Progenitor cell of endocrine pancreas (in vitro differentiated cells): ENCODE data around the gene ISCU. TPM values are rescaled to one million over a fixed set of nuclear protein-coding genes. Genes with fewer than 3 reads are reported as not detected.
"Not testable (repeated sequence)": the region's sequence is repeated elsewhere in the genome, so short reads cannot be mapped to it uniquely, and the experiment has no call there.

Experiments
- DNase-seq: peaks from one replicate; pipeline ENCODE4 v3.0.0; 2021; ENCODE audit warnings: low spot score; ENCODE audit not compliant: unreplicated experiment
- H3K27ac Mint-ChIP-seq: 2 replicates; pipeline ENCODE4 v1.8.0; 2021; ENCODE audit warnings: mild to moderate bottlenecking, moderate library complexity, mixed read lengths
- H3K27me3 Mint-ChIP-seq: 2 replicates; pipeline ENCODE4 v1.8.0; 2021; ENCODE audit warnings: mixed read lengths
- H3K36me3 Mint-ChIP-seq: 2 replicates; pipeline ENCODE4 v1.8.0; 2022; ENCODE audit warnings: mixed read lengths; ENCODE audit not compliant: insufficient read depth
- H3K4me1 Mint-ChIP-seq: 2 replicates; pipeline ENCODE4 v1.8.0; 2021; ENCODE audit warnings: low read depth, mixed read lengths
- H3K4me3 Mint-ChIP-seq: 2 replicates; pipeline ENCODE4 v1.8.0; 2021; ENCODE audit warnings: low read depth, mild to moderate bottlenecking, moderate library complexity, mixed read lengths
- H3K9me3 Mint-ChIP-seq: 2 replicates; pipeline ENCODE4 v1.8.0; 2021; ENCODE audit warnings: low read depth, mixed read lengths
- CTCF ChIP-seq: fragments of 200-600 bp; sonication (generic); IDR thresholded peaks from one replicate; pipeline ENCODE4 v1.5.0; 2021; ENCODE audit warnings: antibody characterized with exemption, mild to moderate bottlenecking; ENCODE audit not compliant: unreplicated experiment
- total RNA-seq: library from RNA; stranded (reverse); gene quantifications from 2 replicates; pipeline ENCODE4 v1.2.1, GENCODE V29; 2021

Gene ISCU
- total RNA-seq, 1 donor from 2014 or later: 69.7 TPM

GRCh38 chr12:108587826-108588225, 25.4 kb downstream of the ISCU start:
- Mint-ChIP-seq H3K27me3 (peaks cover 4% of the 10 kb centered on the region), H3K27ac (no peak overlapping the region), H3K4me1 (peaks cover 1% of the 10 kb centered on the region), H3K36me3 (no peaks in the 10 kb centered on the region), H3K4me3 (no peak overlapping the region), H3K9me3 (no peaks in the 10 kb centered on the region)
- TF ChIP-seq CTCF: no peak
- no peak for DNase-seq

GRCh38 chr12:108589028-108589839, 26.8 kb downstream of the ISCU start:
- peaks cover 4% of the 10 kb centered on the region for H3K27me3 Mint-ChIP-seq
- DNase-seq: no peak
- H3K9me3 Mint-ChIP-seq: no peaks in the 10 kb centered on the region
- no peak for TF ChIP-seq CTCF
- H3K36me3 Mint-ChIP-seq: no peaks in the 10 kb centered on the region
- peaks cover 1% of the 10 kb centered on the region for H3K4me1 Mint-ChIP-seq
- H3K4me3 Mint-ChIP-seq: no peak overlapping the region
- H3K27ac Mint-ChIP-seq: no peak overlapping the region

- peaks cover 1% of the 10 kb centered on the region for H3K4me1 Mint-ChIP-seq
- H3K4me3 Mint-ChIP-seq: no peak overlapping the region
- H3K36me3 Mint-ChIP-seq: no peaks in the 10 kb centered on the region
- DNase-seq: no peak
- no peak overlapping the region for H3K27ac Mint-ChIP-seq
- peaks cover under 1% of the 10 kb centered on the region for H3K27me3 Mint-ChIP-seq
- H3K9me3 Mint-ChIP-seq: no peaks in the 10 kb centered on the region
- no peak for TF ChIP-seq CTCF
Observed at GRCh38 chr12:108589840-108590229, 27.4 kb downstream of the ISCU start.

- H3K9me3 Mint-ChIP-seq, H3K27ac Mint-ChIP-seq, H3K27me3 Mint-ChIP-seq, H3K4me1 Mint-ChIP-seq, DNase-seq, H3K4me3 Mint-ChIP-seq, H3K36me3 Mint-ChIP-seq: not testable (repeated sequence)
Observed at GRCh38 chr12:108590463-108590862, 28.1 kb downstream of the ISCU start.

GRCh38 chr12:108591267-108591980, 29.0 kb downstream of the ISCU start:
- no peak for DNase-seq
- no peaks in the 10 kb centered on the region for H3K9me3 Mint-ChIP-seq
- H3K27ac Mint-ChIP-seq: no peak overlapping the region
- peaks cover 1% of the 10 kb centered on the region for H3K4me1 Mint-ChIP-seq
- no peak for TF ChIP-seq CTCF
- no peaks in the 10 kb centered on the region for H3K36me3 Mint-ChIP-seq
- H3K27me3 Mint-ChIP-seq: no peaks in the 10 kb centered on the region
- no peak overlapping the region for H3K4me3 Mint-ChIP-seq
